ENCODE measurements around the gene GNA12. TPM values are rescaled to one million over a fixed set of nuclear protein-coding genes. Genes with fewer than 3 reads are reported as not detected.
A peak's percentile ranks its signal among the peaks of the same experiment; 100 is the strongest.

The GNA12 gene
- total and polyA plus RNA-seq, 2 experiments from 2014 or later: 28.4 to 40.2 TPM

DNA sequence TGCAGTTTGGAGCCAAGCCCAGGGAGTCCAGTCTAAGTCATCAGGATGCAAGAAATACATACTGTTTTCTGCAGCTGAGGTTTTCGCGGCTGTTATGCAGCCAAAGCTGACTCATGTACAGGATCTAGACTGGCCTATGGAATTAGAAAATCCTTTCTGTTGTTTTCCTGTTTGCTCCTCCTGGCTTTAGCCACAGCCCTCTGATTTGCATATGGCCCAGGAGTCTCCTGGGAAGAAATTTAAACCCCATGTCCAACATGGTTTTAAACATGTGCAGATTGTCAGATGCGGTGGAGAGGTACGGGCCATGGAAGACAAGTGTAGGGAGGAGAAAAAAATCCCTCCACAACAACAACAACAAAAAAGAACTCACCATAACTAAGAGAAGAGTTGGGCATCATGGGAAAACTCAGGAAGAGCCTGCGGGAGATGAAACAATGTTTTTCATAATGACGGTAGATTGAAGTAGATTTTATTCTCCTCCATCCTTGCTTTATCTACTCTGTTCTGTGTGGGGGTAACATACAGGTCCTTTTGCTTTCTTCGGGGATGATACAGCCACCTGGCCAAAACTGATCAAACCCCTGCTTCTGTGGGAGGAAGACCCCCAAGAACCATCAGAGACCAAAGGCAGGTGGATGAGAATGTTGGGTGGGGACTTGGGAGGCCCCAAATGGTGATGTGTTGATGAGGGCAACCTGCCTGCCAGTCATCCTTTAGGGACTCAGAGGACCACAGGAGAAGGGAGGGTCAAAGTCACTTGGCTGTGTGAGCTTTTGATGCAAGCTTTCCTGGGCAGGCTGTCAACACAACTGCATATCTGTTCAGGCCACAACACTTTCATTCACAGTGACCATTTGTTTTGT is 29.8 kb upstream of the GNA12 start:
- no peak for TF ChIP-seq CTCF (IDR thresholded peaks at IDR 0.05; ENCODE audit: poor library complexity)
- no peak for TF ChIP-seq EZH2phosphoT487 (IDR thresholded peaks at IDR 0.05; ENCODE audit: low read depth, severe bottlenecking, unreplicated experiment)
- peak; percentile 57 for DNase-seq (ENCODE audit: low spot score)
- Histone ChIP-seq H3K27ac (peak overlapping the region; percentile 43), H3K9me3 (ENCODE audit: low read depth) (no peaks in the 10 kb centered on the region), H3K79me2 (no peaks in the 10 kb centered on the region), H3K9me2 (replicated peaks; ENCODE audit: insufficient read depth) (no peaks in the 10 kb centered on the region), H4K20me1 (ENCODE audit: insufficient read depth, poor library complexity, severe bottlenecking) (no peaks in the 10 kb centered on the region), H3K36me3 (replicated peaks; ENCODE audit: insufficient read depth, low read depth) (no peaks in the 10 kb centered on the region), H3K27me3 (no peaks in the 10 kb centered on the region), H3K4me1 (ENCODE audit: insufficient read depth) (no peaks in the 10 kb centered on the region), H2AFZ (no peak overlapping the region), H3K4me2 (no peak overlapping the region), H3K4me3 (no peak overlapping the region)
- WGBS (ENCODE audit: low lambda C conversion rate, missing lambda C conversion rate): 57% methylated on average over 7 of the region's 7 CpGs

DNA sequence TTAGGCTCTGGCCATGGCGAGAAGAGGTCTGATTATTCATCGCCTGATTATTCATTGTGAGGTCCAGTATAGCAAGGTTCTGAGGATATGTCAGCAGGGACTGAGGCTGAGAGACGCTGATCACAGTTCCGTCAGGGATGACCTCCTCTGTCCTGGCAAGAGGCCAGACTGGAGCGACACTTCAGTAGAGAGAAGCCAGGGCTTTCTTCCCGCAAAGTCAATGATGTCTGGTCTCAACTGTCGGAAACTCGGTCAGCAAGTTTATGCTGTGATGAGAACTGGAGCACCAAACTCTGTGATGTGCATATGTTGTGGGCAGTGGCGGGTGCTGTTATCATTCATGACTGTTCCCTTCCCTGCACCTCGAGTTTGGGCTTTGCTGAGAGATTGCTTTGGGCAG is 29.0 kb upstream of the GNA12 start:
- Histone ChIP-seq H2AFZ (no peak overlapping the region), H3K79me2 (no peaks in the 10 kb centered on the region), H3K27ac (no peak overlapping the region), H3K4me1 (ENCODE audit: insufficient read depth) (no peaks in the 10 kb centered on the region), H3K4me3 (no peak overlapping the region), H3K36me3 (replicated peaks; ENCODE audit: insufficient read depth, low read depth) (no peaks in the 10 kb centered on the region), H3K27me3 (no peaks in the 10 kb centered on the region), H3K9me3 (ENCODE audit: low read depth) (no peaks in the 10 kb centered on the region), H3K4me2 (no peak overlapping the region), H3K9me2 (replicated peaks; ENCODE audit: insufficient read depth) (no peaks in the 10 kb centered on the region), H4K20me1 (ENCODE audit: insufficient read depth, poor library complexity, severe bottlenecking) (no peaks in the 10 kb centered on the region)
- no peak for TF ChIP-seq EZH2phosphoT487 (IDR thresholded peaks at IDR 0.05; ENCODE audit: low read depth, severe bottlenecking, unreplicated experiment)
- no peak for TF ChIP-seq EZH2 (IDR thresholded peaks at IDR 0.05; ENCODE audit: borderline replicate concordance)
- TF ChIP-seq CTCF (IDR thresholded peaks at IDR 0.05; ENCODE audit: poor library complexity): no peak
- WGBS (ENCODE audit: low lambda C conversion rate, missing lambda C conversion rate): 85% methylated on average over 10 of the region's 10 CpGs
- DNase-seq (ENCODE audit: low spot score): no peak

GRCh38 chr7:2872296-2872874 is 28.3 kb upstream of the GNA12 start:
- Histone ChIP-seq H4K20me1 (ENCODE audit: insufficient read depth, poor library complexity, severe bottlenecking) (no peaks in the 10 kb centered on the region), H3K27me3 (no peaks in the 10 kb centered on the region), H3K4me2 (no peak overlapping the region), H3K4me3 (no peak overlapping the region), H3K9me2 (replicated peaks; ENCODE audit: insufficient read depth) (no peaks in the 10 kb centered on the region), H3K9me3 (ENCODE audit: low read depth) (no peaks in the 10 kb centered on the region), H3K27ac (no peak overlapping the region), H2AFZ (no peak overlapping the region), H3K36me3 (replicated peaks; ENCODE audit: insufficient read depth, low read depth) (no peaks in the 10 kb centered on the region), H3K4me1 (ENCODE audit: insufficient read depth) (no peaks in the 10 kb centered on the region), H3K79me2 (no peaks in the 10 kb centered on the region)
- no peak for DNase-seq (ENCODE audit: low spot score)
- TF ChIP-seq EZH2 (IDR thresholded peaks at IDR 0.05; ENCODE audit: borderline replicate concordance) (no peak), CTCF (IDR thresholded peaks at IDR 0.05; ENCODE audit: poor library complexity) (no peak), EZH2phosphoT487 (IDR thresholded peaks at IDR 0.05; ENCODE audit: low read depth, severe bottlenecking, unreplicated experiment) (no peak)
- WGBS (ENCODE audit: low lambda C conversion rate, missing lambda C conversion rate): 84% methylated on average over 10 of the region's 10 CpGs

Data from hepatocyte (in vitro differentiated cells).